Measurements from ENCODE around the gene RGS8.

RGS8 gene

DNA sequence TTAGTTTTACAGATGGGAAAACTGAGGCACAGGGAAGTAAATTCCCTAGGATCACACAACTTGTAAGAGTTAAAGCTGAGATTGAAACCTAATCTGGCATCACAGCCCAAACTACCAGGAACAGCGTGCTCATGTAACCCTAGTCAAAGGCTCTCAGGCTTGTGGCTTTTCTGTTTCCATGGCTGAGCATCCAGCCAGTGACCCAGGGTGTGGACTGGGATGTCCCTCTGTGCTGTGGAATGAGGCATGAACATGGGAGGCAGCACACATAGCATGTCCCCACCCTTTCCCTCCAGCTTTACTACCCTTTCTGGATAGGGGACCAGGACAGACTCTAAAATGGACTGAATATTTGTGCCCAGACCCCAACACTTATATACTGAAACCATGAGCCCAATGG is 45.1 kb downstream of the RGS8 start:
- DNase-seq (ENCODE audit: low spot score), result no peak

DNA sequence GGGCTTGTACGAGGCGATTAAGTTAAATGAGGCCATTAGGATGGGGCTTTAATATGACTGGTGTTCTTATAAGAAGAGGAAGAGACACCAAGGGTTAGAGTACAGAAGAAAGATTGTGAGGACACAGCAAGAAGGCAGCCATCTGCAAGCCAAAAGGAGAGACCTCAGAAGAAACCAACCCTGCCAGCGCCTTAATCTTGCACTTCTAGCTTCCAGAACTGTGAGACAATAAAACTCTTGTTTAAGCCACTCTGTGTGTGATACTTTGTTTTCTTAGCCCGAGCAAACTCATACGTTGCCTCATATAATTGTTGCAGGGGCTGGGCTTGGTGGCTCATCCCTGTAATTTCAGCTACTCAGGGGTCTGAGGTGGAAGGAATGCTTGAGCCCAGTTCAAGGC is 46.6 kb downstream of the RGS8 start:
- no peak for DNase-seq (ENCODE audit: low spot score)

DNA sequence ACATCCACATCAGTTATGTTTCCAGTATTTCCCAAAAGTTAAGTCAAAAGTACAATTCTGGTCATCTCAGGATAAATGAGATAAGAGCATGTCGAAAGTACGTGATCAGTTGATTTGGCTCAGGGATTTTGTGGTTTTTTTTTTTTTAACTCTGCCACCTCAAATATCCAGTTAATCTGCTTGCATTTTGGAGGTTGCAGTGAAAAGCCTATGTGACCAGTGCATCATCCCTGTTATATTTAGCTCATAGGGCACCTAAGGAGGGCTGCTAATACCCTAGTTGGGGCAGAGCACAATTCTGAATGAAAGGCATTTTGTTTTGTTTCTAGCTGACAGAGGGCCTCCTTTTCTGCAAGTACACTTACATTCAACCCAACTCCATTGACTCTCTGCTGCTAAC is 48.5 kb downstream of the RGS8 start:
- DNase-seq (ENCODE audit: low spot score), result no peak

All from AG08395 (cell line).